Stimulated activated CD4-positive, alpha-beta T cell treated with anti-CD3 and anti-CD28 coated beads, Interleukin-4, amount 100 ng/mL, for 1 hour (primary cell): ENCODE data around the gene GRIP1.

Source experiments
- DNase-seq: peaks from one replicate; pipeline ENCODE4 v3.0.0-alpha.2; 2020

Gene GRIP1

GRCh38 chr12:66678338-66679275 is at the start of gene GRIP1:
TSS of gene GRIP1 (minus strand) at chr12:66679076. CDS start at chr12:66678904, 172 bp downstream.
- no peak for DNase-seq

DNA sequence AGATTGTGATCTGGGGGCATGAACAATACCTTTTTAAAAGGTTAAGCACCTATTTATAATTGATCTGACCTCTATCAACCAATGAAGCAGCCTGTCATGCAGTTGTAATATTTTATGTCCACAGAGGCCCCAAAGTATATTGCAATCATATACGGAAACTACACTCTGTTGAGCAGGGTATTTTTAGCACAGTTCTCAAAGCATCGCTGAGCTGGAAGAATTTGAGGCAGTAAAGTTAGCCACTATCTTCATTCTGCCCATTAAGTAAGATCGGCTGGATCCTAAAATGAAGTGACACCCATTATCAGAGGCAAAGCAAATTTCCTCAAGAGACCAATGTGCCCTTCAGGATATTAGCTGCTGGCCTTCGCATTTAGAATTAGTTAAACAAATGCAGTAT is 47.7 kb upstream of the GRIP1 start:
- no peak for DNase-seq

DNA sequence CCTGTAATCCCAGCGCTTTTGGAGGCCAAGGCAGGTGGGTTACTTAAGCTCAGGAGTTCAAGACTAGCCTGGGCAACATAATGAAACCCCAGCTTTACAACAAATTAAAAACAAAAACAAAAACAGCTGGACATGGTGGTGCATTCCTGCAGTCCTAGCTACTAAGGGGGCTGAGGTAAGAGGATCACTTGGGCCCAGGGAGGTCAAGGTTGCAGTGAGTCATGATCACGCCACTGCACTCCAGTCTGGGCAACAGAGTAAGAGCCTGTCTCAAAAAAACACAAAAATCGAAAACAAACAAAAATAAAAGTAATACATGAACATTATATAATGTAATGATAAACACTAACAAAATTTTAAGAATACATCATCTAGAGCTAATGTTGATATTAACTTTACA is 46.2 kb upstream of the GRIP1 start:
- no peak for DNase-seq

GRCh38 chr12:66724616-66725015 is 45.7 kb upstream of the GRIP1 start:
- DNase-seq: no peak

- no peak for DNase-seq
Measured at GRCh38 chr12:66724026-66724425, 45.1 kb upstream of the GRIP1 start.

- DNase-seq: no peak
Measured at GRCh38 chr12:66719862-66720261, 41.0 kb upstream of the GRIP1 start.

DNA sequence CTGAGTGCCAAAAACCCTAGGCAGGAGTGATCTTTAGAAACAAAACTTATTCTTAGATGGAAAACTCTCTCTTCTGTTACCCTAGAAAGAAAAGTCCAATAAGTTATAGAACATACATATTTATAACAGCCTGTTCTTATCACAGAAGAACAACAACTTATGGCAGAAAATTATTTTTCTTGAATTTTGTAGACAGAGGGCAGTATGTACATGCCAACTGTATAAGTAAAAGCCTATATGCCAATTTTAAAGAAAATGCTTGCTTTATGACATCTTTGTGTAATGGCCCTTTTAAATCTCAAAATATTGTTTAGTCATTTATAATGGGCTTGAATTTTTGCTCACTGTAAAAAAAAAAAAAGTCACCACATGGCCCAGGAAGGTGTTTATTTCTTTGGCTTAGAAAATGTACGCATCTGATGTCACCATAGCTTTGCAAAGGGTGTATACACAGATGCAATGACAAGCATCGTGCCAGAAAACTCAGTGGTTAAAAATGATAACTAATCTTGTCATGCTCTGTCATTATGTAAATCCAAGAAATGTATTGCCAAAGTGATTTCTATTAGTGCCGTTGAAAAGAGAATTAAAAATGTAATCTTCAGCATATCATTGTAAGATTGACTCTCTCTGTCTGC is 38.3 kb upstream of the GRIP1 start:
- DNase-seq: no peak

DNA sequence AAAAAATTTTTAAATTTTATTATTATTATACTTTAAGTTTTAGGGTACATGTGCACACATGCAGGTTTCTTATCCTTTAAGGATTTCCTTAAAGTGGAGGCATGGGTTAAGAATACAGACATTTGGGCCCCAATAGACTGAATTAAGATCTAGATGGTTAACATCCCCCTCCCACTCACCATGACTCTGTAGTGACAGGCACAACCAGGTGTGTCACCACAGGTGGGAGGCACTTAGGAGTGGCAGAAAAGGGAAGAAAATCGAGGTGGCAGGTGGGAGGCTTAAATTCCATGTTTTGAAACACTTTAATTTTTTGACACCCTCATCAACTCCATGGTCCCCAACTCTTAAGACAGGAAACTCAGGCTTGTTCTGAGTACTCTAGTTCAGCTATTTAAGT is 37.6 kb upstream of the GRIP1 start:
- DNase-seq: peak; percentile 4

DNA sequence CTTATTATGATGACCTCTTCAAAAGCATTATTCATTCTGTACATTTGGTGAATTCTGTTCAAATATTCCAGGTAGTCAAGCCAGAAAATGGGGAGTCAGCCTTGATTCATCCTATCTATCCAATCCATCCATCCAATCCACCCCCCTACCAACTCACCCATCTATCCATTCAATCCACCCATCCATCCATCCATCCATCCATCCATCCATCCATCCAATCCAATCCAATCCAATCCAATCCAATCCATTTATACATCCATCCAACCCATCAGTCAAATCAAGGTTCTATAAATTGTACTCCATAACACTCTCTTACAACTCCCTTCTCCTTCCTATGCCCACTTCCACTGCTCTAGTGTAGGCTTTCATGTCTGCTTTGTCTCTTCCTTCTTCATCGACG is 35.8 kb upstream of the GRIP1 start:
- DNase-seq: no peak

DNA sequence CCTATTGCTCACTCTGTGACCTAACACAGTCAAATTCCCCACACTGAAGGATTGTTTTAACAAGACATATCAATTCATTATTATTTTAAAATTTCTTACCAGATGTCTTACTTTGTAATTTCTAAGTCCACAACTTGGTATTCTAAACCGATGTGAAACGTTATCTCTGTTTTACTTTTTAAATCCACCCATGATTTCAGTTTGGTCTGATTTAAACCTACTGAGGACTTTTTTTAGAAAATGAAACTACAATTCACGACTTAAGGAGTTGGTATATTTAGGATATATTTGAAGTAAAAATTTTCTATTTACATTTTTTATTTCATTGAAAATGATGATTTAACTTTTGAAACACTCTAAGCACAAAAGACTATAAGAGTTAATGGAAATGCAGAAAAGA is 35.1 kb upstream of the GRIP1 start:
- DNase-seq: no peak

GRCh38 chr12:66709893-66710292 is 31.0 kb upstream of the GRIP1 start:
- DNase-seq: no peak

DNA sequence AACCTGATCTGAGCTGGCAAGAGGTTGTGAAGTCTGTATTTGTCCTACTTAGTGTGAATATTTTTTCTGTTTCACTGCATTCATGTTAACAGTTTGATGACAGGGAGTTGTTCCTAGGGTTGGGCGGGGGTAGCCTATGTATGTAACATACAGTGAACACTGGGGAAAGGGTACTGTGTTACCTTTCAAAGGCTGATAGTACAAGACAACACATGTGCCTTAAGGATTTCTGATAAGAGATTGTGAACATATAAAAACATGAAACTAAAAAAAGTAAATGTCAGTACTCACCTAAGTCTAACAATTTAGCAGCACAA is 30.5 kb upstream of the GRIP1 start:
- DNase-seq: no peak

DNA sequence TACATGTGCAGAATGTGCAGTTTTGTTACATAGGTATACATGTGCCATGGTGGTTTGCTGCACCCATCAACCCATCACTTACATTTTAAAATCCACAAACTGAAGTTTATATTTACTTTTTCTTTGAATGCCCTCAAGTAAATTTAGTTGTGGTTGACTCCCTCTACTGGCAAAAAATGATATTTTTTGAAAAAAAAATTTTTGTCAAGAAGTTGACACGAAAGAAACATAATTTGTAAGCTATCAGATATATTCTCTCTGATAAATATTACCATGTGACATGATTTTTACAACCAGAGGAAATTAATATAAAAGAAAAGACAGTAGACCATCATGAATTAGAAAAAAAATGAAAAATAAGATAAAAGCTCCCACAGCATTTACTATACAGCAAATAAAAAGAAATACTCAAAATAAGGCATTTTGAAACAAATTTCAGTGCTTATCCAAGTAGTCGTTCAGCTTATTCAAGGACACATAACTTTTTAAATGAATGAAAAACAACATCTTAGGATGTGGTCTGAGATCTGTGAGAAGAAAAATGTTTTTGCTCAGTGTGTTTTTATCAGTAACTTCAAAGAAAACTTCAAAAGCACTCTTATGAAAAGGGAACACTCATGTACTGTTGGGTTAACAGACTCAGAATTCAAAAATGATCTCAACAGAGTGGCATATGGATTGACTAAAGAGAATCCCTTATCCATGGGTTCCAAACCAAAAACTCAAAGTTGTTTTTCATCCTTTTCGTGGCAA is 30.0 kb upstream of the GRIP1 start:
- no peak for DNase-seq

DNA sequence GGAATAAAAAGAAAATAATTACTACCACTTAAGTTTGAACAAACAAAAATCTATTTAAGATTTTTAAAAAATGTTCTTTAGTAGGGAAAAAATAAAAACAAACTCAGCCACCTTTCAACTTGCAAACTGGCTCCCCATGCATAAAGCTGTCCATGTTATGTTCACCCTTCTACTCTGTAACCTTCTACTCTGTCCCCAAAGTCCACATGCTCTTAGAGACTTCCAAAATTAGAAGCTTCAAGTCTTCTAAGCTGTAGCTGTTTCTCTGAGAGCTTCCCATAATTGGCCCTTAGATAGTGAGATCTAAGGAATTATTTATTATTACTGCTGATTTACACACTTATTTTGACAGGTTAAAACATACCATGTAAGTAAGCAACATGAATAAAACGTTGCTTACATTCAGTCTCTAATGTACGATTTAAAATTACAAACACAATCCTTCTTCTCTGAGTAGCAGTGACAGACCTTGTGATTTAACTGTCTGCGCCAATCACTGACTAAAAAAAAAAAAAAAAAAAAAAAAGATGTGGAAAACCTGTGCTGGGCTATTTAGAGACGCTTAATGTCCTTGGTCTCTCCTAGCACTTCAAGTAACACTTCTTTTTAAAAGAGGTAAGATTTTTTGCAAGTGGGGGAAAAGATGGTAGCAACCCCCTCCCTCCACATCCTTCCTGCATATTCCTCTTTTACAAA is 28.3 kb upstream of the GRIP1 start:
- no peak for DNase-seq

- no peak for DNase-seq
Measured at GRCh38 chr12:66699738-66700482, 21.0 kb upstream of the GRIP1 start.

DNA sequence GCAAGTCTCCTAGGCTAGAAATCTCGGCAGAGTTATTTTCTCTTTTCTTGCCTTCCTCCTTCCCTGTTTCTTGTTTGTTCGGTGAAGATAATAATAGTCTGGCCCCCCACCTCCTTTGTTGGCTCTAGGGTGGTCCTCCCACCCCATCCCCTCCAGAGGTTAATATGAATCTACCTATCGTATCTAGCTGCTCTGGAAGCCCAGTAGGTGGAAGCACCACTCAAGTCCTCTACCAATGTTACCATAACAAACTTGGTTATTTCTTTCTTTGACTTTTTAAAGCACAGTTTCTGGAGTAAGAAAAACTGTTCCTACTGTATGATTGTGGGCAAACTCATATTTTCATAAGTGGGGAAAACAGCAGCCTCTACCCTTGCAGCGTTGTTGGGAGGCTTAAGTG is 19.7 kb upstream of the GRIP1 start:
- no peak for DNase-seq

DNA sequence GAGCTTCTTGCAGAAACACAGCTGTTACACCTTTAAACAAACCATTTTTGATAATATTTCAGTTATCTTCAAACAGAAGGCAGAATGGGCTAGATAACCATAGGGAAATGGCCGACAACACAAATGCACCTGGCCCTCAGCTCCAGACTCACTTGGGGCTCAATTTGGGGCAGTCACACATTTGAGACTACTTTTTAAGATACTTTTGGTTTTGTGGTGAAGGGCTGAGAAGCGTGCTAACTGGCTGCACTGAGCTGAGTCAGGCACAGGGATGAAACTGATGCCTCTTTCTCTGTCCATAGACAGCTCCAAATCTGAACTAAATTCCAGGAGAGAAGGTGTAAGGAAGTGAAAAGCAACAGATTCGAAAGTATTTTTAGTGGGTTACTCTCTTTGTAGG is 18.5 kb upstream of the GRIP1 start:
- no peak for DNase-seq

GRCh38 chr12:66694666-66695613 is 16.1 kb upstream of the GRIP1 start:
- DNase-seq: no peak

- peak; percentile 4 for DNase-seq
Measured at GRCh38 chr12:66693901-66694513, 15.1 kb upstream of the GRIP1 start.

DNA sequence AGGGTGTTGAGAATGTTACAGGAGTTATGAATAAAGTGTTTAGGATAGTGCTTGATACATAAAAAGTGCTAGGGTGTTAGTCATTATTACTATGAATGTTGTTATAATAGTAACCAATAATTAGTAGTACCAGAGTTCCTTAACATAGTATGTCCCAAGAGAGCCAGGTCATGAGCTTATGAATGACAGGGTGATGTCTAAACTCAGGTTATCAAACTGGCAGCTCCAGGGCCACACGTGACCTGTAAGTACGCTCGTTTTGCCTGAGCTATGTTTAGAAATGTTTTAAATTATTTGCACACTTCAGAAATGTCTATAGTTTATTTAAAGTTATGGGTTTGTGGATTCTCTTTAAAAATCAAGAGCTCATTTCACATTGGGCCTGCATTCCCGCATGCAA is 14.1 kb upstream of the GRIP1 start:
- DNase-seq: no peak

DNA sequence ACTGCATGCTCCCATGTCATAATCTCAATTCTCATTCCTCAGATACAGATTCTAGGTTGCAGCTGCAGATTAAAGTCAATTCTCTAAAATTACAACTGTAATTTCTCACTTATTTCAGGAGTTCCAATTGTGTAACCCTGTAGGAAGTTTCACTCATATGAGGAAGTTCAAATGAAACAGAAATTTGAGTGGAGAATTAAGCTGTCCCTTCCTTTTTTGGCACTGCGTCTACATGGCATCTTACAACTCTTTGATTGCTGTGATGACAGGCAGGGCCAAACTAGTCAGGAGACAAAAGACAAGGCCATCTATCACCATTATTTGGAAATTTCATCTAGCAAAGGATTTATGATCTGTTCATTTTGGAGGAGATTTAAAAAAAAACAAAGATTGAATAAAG is 13.3 kb upstream of the GRIP1 start:
- no peak for DNase-seq
